ENCODE data around the gene TENM4. TPM values are rescaled to one million over a fixed set of nuclear protein-coding genes. Genes with fewer than 3 reads are reported as not detected.

The TENM4 gene
- total RNA-seq, 1 donor from 2014 or later, result 43.2 TPM

GRCh38 chr11:78954261-78954660 lies 486.6 kb downstream of the TENM4 start:
- Mint-ChIP-seq H3K4me3 (no peak overlapping the region), H3K36me3 (ENCODE audit: low read depth) (no peaks in the 10 kb centered on the region), H3K27ac (ENCODE audit: unreplicated experiment) (no peak overlapping the region), H3K9me3 (no peaks in the 10 kb centered on the region), H3K4me1 (peaks cover 44% of the 10 kb centered on the region), H3K27me3 (ENCODE audit: low read depth) (peaks cover 75% of the 10 kb centered on the region)
- TF ChIP-seq, protein P1, sequence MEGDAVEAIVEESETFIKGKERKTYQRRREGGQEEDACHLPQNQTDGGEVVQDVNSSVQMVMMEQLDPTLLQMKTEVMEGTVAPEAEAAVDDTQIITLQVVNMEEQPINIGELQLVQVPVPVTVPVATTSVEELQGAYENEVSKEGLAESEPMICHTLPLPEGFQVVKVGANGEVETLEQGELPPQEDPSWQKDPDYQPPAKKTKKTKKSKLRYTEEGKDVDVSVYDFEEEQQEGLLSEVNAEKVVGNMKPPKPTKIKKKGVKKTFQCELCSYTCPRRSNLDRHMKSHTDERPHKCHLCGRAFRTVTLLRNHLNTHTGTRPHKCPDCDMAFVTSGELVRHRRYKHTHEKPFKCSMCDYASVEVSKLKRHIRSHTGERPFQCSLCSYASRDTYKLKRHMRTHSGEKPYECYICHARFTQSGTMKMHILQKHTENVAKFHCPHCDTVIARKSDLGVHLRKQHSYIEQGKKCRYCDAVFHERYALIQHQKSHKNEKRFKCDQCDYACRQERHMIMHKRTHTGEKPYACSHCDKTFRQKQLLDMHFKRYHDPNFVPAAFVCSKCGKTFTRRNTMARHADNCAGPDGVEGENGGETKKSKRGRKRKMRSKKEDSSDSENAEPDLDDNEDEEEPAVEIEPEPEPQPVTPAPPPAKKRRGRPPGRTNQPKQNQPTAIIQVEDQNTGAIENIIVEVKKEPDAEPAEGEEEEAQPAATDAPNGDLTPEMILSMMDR (conservative IDR thresholded peaks at IDR 0.05), result no peak
- no peak for DNase-seq (ENCODE audit: low read depth, low spot score)

DNA sequence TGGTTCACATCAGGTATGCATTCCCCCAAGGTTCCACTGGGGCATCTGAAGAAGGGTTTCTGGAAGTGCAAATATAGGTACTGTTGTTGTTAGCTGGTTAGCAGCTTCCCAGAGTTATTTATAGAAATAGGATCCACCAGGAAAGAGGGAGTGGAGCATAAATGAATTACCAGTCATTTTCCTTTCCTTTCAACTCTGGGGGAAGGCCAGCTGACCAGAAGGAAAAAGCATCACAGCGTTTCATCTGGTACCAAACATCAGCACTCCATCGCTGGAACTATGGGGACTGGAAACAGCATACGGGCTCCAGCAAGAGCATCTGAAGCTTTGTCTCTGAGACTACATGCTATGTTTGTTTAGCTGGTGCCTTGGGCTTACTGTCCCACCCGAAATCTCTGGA lies 487.9 kb downstream of the TENM4 start:
- Mint-ChIP-seq H3K27ac (ENCODE audit: unreplicated experiment) (no peak overlapping the region), H3K4me1 (peaks cover 44% of the 10 kb centered on the region), H3K9me3 (no peaks in the 10 kb centered on the region), H3K4me3 (no peak overlapping the region), H3K36me3 (ENCODE audit: low read depth) (no peaks in the 10 kb centered on the region), H3K27me3 (ENCODE audit: low read depth) (peaks cover 75% of the 10 kb centered on the region)
- TF ChIP-seq, protein P1 (conservative IDR thresholded peaks at IDR 0.05), result no peak
- no peak for DNase-seq (ENCODE audit: low read depth, low spot score)

DNA sequence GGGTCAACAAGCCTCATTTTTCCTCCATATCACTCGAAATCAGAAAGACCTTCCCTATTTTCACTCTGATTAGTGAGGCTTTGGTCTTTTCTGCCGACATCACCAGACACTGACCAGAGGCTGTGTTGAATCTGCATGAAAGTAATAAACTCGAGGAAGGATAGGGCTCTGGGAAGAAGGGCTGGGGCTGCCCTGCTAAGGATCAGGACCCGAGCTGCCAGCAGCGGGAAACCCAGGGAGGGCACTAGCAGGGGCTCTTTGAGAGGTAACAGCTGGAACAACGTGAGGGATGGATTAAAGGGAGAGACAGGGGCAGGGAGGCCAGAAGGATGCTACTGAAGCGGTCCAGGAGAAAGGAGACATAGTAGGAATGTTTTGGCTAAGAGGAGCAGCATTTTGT lies 488.7 kb downstream of the TENM4 start:
- Mint-ChIP-seq H3K27me3 (ENCODE audit: low read depth) (peaks cover 68% of the 10 kb centered on the region), H3K4me1 (peaks cover 37% of the 10 kb centered on the region), H3K4me3 (no peak overlapping the region), H3K36me3 (ENCODE audit: low read depth) (no peaks in the 10 kb centered on the region), H3K27ac (ENCODE audit: unreplicated experiment) (no peak overlapping the region), H3K9me3 (no peaks in the 10 kb centered on the region)
- TF ChIP-seq, protein P1 (conservative IDR thresholded peaks at IDR 0.05), result no peak
- no peak for DNase-seq (ENCODE audit: low read depth, low spot score)

GRCh38 chr11:78949976-78950690 lies 490.7 kb downstream of the TENM4 start:
- DNase-seq (ENCODE audit: low read depth, low spot score), result peak; percentile 36
- H3K27ac Mint-ChIP-seq (ENCODE audit: unreplicated experiment), result peak overlapping the region; percentile 87
- H3K4me1 Mint-ChIP-seq, result peaks cover 27% of the 10 kb centered on the region
- H3K27me3 Mint-ChIP-seq (ENCODE audit: low read depth), result peaks cover 66% of the 10 kb centered on the region
- TF ChIP-seq, protein P1 (conservative IDR thresholded peaks at IDR 0.05), result no peak
- H3K4me3 Mint-ChIP-seq, result peak overlapping the region; percentile 67
- H3K36me3 Mint-ChIP-seq (ENCODE audit: low read depth), result peaks cover 5% of the 10 kb centered on the region
- peaks cover 2% of the 10 kb centered on the region for H3K9me3 Mint-ChIP-seq

DNA sequence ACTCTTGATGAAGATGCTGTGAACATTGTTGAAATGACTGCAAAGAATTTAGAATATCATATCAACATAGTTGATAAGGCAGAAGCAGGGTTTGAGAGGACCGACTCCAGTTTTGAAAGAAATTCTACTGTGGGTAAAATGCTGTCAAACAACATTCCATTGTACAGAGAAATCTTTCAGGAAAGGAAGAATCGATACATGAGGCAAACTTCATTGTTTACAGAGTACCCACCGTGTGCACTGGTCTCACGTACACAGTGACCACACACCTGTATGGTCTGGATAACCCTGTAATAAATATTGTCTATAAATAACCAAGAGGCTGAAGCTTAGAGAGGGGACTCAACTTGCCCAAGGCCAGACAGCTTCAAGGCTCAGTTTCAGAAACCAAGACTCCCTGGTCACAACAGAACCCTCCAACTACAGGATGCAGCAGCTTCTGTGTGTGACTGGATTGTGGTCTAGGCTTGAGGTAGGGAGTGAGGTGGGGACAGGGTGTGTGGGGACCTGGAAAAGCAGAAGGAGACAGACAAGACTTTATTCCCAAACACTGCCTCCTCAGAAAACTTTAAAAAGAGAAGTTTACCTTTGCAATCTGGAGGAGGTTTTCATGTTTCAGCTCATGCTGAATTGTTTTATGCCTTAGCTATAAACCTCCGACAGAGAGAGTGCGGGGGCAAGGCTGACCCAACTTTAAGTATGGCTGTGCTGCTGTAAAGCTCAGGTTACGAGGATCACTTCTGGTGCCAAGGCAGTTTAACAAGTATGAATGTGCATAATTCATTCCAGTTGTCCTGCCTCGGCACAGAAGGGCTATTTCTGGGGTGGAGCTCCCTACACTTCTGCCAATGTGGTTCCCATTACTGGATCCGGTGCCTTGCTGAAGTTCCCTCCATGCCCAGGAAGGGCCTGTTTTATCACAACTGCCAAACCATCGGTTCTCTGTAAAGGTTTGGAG lies 493.6 kb downstream of the TENM4 start:
- H3K27ac Mint-ChIP-seq (ENCODE audit: unreplicated experiment), result no peak overlapping the region
- H3K4me1 Mint-ChIP-seq, result peaks cover 47% of the 10 kb centered on the region
- peaks cover 5% of the 10 kb centered on the region for H3K36me3 Mint-ChIP-seq (ENCODE audit: low read depth)
- peaks cover 2% of the 10 kb centered on the region for H3K9me3 Mint-ChIP-seq
- peaks cover 68% of the 10 kb centered on the region for H3K27me3 Mint-ChIP-seq (ENCODE audit: low read depth)
- TF ChIP-seq, protein P1 (conservative IDR thresholded peaks at IDR 0.05), result no peak
- H3K4me3 Mint-ChIP-seq, result no peak overlapping the region
- no peak for DNase-seq (ENCODE audit: low read depth, low spot score)
